CD1c-positive myeloid dendritic cell (primary cell): ENCODE data around the gene PSMD13.
"Not testable (repeated sequence)": the region's sequence is repeated elsewhere in the genome, so short reads cannot be mapped to it uniquely, and the experiment has no call there.

ENCODE experiments used
- DNase-seq: peaks from one replicate; pipeline ENCODE4 v3.0.0-alpha.2; 2016; ENCODE audit errors: extremely low spot score

The PSMD13 gene

DNA sequence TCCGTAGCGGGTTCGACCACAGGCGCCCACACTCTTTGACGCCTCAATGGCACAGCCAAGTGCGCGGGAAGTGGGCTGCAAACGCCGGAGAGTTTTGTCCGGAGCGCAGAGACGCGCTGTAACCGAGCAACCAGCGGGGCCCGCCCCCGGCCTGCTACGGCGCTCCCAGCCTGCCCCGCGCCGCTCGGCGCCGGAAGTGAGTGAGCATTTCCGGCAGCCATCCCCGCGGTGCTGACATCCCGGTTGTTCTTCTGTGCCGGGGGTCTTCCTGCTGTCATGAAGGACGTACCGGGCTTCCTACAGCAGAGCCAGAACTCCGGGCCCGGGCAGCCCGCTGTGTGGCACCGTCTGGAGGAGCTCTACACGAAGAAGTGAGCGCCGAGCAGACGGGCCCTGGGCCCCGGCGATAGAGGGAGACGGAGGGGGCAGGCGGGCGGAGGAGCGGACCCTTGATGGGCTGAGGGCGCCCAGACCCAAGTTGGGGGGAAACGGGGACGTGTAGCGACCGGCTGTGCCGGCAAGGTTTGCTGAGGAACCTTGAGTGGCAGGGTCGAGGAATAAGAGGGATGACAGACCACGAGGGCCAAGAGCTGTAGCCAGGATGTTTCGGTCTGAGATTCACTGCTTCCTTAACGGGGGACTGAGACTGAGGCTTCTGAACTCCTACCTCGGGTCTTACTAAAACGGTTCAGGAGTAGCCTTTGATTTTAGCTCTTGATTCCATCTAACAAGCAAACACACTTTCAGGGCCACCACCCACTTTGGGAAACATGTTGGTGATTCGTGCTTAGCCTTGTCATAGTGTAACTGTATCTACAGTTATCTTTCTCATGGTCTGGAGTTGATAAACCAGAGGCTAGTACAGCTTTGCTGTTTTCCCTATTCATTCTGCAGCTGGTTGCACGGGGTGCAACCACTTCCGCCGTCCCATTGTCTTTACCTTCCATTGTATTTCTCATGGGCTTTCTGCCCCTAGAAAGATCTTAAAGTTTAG is at the start of gene PSMD13:
Gene PSMD13, plus strand, starts transcription at position 203 of the 994 bp plus-strand sequence. Its CDS starts 74 bp downstream, at position 277.
- peak; percentile 97 for DNase-seq

DNA sequence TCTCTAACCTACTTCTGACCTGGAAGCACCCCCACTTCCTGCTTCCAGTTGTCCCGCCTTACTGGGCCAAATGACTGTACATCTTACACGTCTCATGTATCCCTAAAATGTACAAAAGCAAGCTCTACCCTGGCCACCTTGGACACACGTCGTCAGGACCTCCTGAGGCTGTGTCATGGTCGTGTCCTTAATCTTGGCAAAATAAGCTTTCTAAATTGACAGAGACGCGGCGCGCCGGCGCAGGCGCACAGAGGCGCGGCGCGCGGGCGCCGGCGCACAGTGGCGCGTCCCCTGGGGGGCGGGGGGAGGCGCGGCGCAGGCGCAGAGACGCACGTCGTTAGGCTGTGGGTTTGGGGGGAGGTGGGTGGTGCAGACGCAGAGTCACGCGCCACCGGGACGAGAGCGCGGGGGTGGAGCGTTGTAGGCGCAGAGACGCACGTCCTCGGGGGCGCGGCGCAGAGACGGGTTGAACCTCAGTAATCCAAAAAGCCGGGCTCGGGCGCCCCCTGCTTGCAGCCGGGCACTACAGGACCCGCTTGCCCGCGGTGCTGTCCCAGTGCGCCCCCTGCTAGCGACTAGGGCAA is 47.5 kb upstream of the PSMD13 start:
- DNase-seq, result not testable (repeated sequence)

DNA sequence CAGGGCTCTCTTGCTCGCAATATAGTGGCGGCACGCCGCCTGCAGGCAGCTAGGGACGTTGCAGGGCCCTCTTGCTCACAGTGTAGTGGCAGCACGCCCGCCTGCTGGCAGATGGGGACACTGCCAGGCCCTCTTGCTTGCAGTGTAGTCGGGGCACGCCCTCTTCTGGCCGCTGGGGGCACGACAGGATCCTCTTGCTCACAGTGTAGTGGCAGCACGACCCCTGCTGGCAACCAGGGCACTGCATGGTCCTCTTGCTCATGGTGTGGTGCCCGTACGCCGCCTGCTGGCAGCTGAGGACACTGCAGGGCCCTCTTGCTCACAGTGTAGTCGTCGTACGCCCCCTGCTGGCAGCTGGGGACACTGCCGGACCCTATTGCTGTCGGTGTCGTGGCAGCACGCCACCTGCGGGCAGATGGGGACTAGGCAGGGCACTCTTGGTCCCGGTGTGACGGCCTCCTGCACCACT is 46.9 kb upstream of the PSMD13 start:
- not testable (repeated sequence) for DNase-seq

DNA sequence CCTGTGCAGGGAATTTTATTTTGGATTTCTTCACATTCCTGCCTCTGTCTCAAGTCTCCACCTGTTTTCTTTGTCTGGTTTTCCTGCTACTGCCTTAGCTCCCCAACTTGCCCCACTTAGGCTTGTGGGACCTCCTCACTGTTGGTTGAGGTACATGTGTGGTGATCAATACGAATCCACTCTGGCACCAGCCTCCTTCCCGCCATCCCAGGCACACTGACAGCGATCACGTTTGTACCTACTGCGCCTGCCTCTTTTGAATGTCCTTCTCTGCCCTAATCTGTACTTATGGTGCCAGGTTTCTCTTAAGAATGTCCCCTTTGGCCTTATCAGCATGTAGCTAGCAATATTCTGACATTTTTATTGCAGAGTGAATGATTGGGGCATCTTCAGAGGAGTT is 46.2 kb upstream of the PSMD13 start:
- DNase-seq, result not testable (repeated sequence)

DNA sequence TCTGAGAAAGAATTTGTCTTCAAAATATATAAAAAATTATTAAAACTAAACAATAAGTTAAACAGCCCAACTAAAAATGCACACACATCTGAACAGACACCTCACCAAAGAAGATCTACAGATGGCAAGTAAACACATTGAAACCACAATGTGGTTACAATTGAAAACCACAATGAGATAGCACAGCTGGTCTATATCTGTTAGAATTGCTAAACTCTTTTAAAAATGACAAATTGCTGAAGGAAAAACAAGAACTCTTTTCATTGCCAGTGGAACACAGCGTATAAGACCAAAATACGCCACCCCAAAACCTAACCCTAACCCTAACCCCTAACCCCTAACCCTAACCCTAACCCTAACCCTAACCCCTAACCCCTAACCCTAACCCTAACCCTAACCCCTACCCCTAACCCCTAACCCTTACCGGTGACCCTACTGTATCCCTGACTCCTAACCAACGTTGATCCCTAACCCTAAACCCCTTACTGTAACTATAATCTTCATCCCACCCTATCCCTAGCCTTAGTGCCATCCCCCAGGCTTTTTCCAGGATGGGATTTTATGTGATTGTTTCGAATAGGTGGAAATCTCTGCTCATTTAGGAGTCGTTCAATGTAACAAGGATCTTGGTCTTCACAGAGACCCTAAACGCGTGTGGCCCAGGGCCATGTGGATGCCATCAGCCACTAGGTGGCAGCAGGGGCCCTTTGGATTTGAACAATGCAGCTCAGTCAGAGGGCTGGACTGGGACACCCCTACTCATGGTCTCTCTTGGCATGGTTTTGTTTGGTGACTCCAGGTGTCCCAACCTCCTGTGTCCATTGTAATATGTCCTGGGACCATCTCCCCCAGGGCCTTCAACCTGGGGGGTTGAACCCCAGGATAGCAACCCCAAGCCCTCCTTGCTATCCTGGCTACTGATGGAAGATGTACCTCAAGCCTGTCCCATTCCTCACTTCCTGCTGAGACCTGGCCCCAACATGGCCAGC is 45.0 kb upstream of the PSMD13 start:
- DNase-seq, result not testable (repeated sequence)

DNA sequence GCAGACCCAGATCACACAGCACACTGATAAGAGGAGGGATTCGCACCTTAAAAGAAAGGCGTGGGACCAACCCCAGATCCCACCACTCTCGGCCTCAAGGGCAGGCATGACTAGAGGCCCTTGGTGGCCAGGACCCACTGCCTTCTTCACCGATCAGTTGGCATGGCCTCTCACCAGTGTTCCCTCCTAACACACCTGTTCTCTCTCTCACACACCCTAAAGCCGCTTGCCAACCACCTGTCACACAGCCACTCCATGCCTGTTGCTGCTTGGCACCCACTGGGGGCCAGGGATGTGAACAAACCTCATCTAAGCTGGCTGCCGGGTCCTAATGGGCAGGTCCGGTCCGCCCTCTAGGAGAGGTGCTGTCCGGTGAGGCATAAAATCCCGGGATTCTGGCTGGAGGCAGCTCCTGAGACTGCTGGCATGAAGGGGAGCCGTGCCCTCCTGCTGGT is 44.1 kb upstream of the PSMD13 start, which contains the start of gene SCGB1C1:
Gene SCGB1C1, plus strand, starts transcription at position 405 of the 455 bp plus-strand sequence. Its CDS starts 22 bp downstream, at position 427.
- DNase-seq, result not testable (repeated sequence)

DNA sequence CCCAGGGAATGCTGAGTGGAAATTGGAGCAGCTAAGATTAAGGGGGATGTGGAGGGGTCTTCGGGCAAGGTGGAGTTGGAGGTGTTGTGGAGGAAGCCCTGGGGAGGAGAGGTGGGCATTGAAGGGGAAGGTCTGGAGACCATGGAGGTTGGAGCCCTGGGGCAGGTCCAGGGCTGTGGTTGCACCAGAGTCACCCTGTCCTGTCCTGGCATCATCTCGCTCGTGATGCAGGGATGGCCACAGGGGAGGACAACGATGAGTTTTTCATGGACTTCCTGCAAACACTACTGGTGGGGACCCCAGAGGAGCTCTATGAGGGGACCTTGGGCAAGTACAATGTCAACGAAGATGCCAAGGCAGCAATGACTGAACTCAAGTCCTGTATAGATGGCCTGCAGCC is 43.3 kb upstream of the PSMD13 start:
- not testable (repeated sequence) for DNase-seq

DNA sequence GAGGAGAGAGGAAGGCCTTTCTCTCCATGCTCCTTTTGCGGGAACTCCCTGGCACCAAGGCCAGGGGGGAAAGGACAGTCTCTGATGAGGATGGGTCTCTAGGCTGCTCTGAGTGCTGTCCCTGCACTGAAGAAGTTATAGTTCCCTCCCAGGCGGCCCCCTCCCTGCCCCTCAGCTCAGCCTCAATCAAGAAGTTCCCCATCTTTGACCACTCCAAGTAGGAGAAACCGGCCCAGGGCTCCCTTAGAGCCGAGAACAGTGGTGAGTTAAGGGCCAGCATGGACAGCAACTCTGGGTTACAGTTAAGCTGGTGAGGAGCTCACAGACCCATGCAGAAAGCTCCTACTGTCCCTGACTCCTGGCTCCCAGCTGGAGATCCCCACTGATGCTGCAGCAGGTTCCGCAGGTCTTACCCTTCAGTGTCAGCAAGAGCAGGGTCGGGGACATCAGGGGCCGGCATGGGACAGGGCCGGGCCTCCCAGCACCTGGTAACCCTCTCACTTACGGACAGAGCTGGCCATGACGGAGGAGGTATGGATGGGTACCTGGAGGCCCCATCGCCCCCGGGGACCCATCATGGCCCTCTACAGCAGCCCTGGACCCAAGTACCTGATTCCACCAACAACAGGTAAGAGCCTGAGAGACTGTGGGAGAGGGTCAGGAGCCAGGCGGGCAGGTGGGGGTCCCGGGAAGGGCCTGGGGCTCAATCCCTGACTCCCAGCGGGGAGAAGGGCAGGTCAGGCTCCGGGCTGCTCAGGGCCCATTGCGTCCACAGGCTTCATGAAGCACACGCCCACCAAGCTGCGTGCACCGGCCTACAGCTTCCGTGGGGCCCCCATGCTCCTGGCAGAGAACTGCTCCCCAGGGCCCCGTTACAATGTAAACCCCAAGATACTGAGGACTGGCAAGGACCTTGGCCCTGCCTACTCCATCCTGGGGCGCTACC is 39.7 kb upstream of the PSMD13 start:
- DNase-seq, result no peak

DNA sequence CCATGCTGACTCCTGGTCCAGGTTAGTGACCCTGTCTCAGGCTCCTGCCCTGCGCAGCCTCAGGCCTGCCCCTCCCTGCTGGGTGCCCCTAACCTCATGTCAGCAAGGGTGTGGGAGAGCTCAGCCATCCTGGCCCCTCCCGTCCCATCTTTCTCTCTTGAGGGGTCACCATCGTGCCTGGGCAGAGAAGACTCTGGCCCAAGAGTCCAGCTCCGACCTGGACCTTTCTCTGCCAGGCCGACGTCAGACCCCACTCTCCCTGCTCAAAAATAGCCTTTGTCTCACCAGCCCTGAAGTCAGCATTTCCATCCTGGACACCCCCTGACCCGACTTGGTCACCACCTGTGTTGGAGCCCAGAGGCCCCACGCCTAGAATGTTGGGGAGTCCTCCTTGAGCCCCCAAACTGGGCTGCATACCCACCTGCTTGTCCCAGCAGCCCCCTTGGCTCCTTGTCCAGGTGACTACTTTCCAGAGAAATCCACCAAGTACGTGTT is 39.0 kb upstream of the PSMD13 start:
- DNase-seq, result no peak

DNA sequence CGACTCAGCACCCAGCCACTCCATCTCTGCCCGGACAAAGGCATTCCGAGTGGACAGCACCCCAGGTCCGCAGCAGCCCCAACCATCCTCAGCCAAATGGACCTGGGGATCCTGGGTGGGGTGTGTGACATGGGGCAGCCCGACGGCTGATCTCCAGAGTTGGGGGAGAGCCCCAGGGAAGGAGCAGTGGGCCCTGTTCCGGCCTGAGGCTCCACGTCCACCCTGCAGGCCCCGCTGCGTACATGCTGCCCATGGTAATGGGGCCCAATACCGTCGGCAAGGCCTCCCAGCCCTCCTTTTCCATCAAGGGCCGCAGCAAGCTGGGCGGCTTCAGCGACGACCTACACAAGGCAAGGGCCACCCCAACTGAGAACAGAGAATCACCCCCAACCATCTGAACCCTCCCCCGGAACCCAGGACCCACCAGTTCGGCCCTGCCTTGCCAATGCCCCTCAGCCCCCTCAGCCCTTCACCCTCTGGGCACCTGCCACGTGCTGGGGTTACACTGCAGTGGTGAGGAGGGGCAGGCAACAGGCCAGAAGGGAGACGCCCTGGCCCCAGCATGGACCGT is 38.5 kb upstream of the PSMD13 start:
- no peak for DNase-seq

DNA sequence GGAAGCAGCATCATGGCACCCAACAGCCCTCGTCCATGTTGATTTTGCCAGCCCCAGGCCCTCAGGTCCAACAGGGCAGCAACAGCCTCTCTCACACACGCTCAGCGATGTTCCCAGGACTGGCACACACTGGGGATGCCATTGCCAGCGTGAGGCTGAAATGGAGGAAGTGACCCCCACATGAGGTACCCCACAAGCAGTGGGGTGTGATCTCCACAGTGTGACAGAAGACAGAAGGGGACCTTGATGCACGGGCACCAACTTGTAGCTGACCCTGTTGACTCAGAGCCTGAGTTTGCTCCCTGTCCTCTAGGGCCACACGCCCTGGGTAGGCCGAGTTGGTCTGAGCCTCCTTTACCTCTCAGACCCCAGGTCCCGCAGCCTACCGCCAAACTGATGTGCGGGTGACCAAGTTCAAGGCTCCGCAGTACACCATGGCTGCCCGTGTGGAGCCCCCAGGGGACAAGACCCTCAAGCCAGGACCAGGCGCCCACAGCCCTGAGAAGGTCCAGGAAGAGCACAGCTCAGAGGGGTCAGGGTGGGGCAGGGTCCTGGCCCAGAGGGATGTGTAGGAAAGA is 37.7 kb upstream of the PSMD13 start:
- DNase-seq, result no peak

DNA sequence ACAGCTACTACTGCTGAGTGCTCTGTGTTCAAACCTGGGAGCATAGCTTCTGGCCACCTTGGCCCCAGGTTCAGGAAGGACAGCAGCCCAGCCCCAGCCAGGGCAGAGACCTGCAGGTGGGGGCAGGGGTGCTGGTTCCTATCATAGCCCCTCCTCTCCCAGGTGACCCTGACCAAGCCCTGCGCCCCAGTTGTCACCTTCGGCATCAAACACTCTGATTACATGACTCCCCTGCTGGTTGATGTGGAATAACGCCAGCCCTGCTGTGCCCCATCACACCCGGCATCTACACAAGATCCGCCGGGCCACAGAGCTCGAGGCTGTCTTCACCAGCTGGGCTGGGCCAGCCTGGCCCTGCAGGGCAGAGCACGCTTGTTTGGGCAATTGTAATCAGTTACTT is 37.0 kb upstream of the PSMD13 start:
- no peak for DNase-seq

DNA sequence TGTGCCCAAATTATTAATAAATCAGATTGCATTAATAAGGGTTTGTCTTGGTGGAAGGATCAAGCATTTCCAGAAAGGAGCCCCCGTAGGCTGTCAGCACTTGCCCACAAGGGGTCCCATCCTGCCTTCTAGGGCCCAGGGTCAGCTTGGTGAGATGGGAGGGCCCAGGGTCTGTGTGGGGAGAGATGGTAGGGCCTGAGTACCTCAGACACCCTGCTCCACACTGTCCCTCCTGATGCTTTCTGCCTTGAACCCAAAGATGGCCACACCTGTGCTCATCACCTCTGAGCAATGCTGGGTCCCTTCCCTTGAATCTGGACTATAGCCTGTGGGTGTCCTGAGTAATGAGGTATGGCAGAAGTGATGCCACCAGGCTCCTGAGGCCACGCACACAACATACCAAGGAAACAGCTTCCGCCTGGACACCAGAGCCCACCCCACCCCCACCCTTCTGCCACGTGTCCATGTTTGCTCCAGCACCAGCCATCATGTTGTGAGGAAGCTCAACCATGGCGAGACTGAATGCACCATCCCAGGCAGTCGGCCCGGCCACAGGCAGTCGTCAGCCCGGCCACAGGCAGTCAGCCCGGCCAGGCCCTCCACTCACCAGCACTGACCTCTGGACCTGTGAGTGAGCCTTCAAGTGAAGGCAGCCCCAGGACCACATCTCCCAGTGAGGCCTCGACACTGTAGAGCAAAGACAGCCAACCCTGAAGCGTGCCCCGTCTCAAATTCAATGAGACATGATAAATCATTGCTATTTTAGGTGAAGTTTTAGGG is 36.4 kb upstream of the PSMD13 start:
- no peak for DNase-seq

DNA sequence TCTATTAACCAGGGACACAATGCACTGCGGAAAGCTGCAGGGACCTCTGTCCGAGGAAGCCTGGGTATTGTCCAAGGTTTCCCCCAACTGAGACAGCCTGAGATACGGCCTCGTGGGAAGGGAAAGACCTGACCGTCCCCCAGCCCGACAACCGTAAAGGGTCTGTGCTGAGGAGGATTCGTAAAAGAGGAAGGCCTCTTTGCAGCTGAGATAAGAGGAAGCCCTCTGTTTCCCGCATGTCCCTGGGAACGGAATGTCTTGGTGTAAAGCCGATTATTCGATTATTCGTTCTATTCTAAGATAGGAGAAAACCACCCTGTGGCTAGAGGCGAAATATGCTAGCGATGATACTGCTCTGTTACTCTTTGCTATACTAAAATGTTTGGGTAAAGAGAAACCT is 34.8 kb upstream of the PSMD13 start:
- peak; percentile 45 for DNase-seq

DNA sequence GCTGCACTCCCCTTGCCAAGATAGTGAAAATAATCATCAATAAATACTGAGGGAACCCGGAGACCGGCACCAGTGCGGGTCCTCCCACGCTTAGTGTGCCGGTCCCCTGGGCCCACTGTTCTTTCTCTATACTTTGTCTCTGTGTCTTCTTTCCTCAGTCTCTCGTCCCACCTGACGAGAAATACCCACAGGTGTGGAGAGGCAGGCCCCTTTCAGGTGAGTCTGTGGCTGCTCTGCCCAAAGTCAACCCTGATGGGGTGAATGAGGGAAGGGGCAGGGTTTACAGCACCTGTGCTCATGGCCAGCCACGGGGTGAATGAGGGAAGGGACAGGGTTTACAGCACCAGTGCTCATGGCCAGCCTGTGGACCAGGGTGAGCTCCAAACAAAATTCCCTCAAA is 34.3 kb upstream of the PSMD13 start:
- no peak for DNase-seq

DNA sequence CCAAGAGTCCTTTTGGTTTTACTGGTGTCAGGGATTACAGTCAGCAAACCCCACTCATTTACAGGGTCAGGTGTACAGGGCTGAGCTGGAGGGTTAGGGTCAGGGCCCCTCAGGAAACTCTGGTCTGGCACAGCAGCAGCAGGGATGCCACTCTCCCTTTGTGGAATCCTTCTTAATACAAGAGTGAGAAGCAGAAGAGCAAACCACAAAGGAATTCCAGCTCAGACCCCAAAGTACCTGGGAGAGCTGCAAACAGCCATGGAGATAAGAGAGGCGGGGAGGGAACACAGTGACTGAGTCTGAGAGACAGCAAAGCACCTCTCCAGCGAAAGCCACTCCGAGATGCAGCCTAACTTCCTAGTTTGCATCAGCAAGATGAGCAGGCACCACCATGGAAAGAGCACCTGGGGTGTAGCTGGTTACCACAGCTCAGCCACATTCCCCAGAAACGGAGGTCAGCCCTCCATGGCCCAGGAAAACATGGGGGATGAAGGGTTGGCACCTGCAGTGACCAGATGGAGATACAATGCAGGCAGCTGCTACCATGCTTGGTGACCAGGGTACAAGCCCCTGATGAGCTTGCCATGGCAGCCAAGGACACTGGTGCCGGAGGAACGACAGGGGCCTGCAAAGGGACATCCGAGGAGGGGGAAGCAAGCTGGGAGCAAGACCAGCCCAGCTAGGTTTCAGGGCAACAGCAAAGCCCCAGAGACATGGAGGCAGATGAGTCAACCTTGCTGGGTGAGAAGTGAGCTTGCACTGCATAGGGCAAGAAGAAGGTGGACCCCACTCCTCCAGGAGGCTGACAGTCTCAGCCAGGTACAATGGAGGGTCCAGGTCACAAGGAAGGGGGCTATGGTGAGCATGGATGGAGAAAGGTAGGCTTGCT is 33.5 kb upstream of the PSMD13 start:
- DNase-seq, result no peak

DNA sequence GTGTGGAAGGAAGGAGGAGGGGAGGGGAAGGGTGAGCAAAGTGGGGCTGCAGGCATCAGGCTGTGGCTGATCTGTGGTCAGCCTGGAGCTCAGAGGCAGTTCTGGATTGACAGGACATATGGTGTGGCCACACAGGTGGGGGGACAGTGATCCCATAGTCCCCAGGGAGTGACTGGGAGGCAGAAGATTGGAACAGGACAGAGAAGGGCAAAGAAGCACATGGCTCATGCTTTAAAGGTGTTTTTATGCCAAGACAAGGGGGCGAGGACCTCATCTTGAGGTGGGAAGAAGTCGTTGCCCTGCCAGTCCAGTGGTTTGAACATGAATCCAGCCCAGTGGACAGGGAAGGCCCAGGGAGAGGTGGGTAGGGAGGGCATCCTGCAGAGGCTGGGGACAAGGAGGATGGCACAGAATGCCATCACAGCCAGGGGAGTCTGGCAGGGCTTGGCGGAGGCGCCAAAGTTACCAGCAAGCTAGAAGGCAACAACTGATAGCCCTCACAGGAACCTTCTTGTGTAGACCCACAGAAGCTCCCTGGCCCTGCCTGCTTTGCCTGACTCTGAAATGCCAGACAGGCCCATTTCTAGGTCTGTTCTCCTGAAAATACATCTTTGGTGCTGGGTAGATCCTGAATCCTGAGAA is 32.7 kb upstream of the PSMD13 start:
- no peak for DNase-seq
